ENCODE results near the gene RASGRF2. TPM values are rescaled to one million over a fixed set of nuclear protein-coding genes. Genes with fewer than 3 reads are reported as not detected.

Gene RASGRF2
- total RNA-seq, 5 donors from 2014 or later (not counting 1 experiment from before 2014, with no cell fraction given), result 25.2 to 53.0 (median 27.0) TPM

GRCh38 chr5:80973027-80973426 lies 12.9 kb downstream of the RASGRF2 start:
- ATAC-seq (replicated peaks in 1 of 4), result peak in 3 of 4 experiments; percentile 54 to 77 (median 69)
- Histone ChIP-seq H3K36me3 (ENCODE audit: control insufficient read depth in 2 of 2, extremely low read depth in 1 of 2, insufficient read depth in 1 of 2, low read length in 1 of 2) (no peaks in the 10 kb centered on the region), H3K27ac (ENCODE audit: low read length) (no peak overlapping the region), H3K9me3 (no peaks in the 10 kb centered on the region), H3K4me1 (ENCODE audit: control insufficient read depth in 1 of 2, extremely low read depth in 1 of 2, insufficient read depth in 2 of 2, low read length in 2 of 2) (peaks cover 20% of the 10 kb centered on the region in 2 experiments), H3K4me3 (ENCODE audit: control insufficient read depth in 1 of 2, extremely low read depth in 1 of 2, low read length in 1 of 2) (no peak overlapping the region), H3K27me3 (replicated peaks in 1 of 2; ENCODE audit: control insufficient read depth in 2 of 2, extremely low read depth in 1 of 2, insufficient read depth in 2 of 2, low read length in 1 of 2) (no peaks in the 10 kb centered on the region)
- Mint-ChIP-seq H3K27ac (peak overlapping the region; percentile 56 to 66), H3K9me3 (no peaks in the 10 kb centered on the region), H3K27me3 (no peaks in the 10 kb centered on the region), H3K36me3 (peaks cover 4% of the 10 kb centered on the region), H3K4me1 (peaks cover 75 to 79% (median 76%) of the 10 kb centered on the region in 3 donors), H3K4me3 (peak overlapping the region in 2 of 3 donors; percentile 1 to 10)
- CTCF ChIA-PET, result no interaction called here
- POLR2A ChIA-PET, result no interaction called here
- WGBS (ENCODE audit: insufficient coverage), result 40% methylated on average over 1 of the region's 4 CpGs
- DNase-seq, result peak in 9 of 35 experiments; percentile 2 to 33 (median 21)

- DNase-seq (no peak), ATAC-seq (replicated peaks in 1 of 4) (no peak)
- CTCF ChIA-PET, result interaction anchor here (0.7 to 1.0 kb wide), 2 partner anchors 12 to 87 kb away, joined by 3 to 5 read pairs; no protein-coding TSS in a partner anchor
- no peaks in the 10 kb centered on the region for H3K9me3 ChIP-seq
- POLR2A ChIA-PET, result interaction anchor here (0.6 to 1.2 kb wide), 3 partner anchors 12 to 1133 kb away, joined by 3 to 4 read pairs (median 4); no protein-coding TSS in a partner anchor
- Mint-ChIP-seq H3K36me3 (peaks cover 4% of the 10 kb centered on the region), H3K4me3 (peak overlapping the region in 1 of 3 donors; percentile 6), H3K27me3 (no peaks in the 10 kb centered on the region), H3K27ac (peak overlapping the region; percentile 46 to 79), H3K9me3 (no peaks in the 10 kb centered on the region), H3K4me1 (peaks cover 82 to 87% (median 85%) of the 10 kb centered on the region in 3 donors)
- H3K4me3 ChIP-seq (ENCODE audit: control insufficient read depth in 1 of 2, extremely low read depth in 1 of 2, low read length in 1 of 2), result no peak overlapping the region
- no peaks in the 10 kb centered on the region for H3K27me3 ChIP-seq (replicated peaks in 1 of 2; ENCODE audit: control insufficient read depth in 2 of 2, extremely low read depth in 1 of 2, insufficient read depth in 2 of 2, low read length in 1 of 2)
- H3K27ac ChIP-seq (ENCODE audit: low read length), result no peak overlapping the region
- peaks cover 0 to under 1% of the 10 kb centered on the region in 2 donors for H3K36me3 ChIP-seq (ENCODE audit: control insufficient read depth in 2 of 2, extremely low read depth in 1 of 2, insufficient read depth in 1 of 2, low read length in 1 of 2)
- H3K4me1 ChIP-seq (ENCODE audit: control insufficient read depth in 1 of 2, extremely low read depth in 1 of 2, insufficient read depth in 2 of 2, low read length in 2 of 2), result peaks cover 20% of the 10 kb centered on the region in 2 experiments
- WGBS (ENCODE audit: insufficient coverage), result 100% methylated on average over 1 of the region's 5 CpGs
Measured at GRCh38 chr5:80975065-80975464, 14.9 kb downstream of the RASGRF2 start.

GRCh38 chr5:80976985-80977384 lies 16.8 kb downstream of the RASGRF2 start:
- POLR2A ChIA-PET, result interaction anchor here in 1 of 2 donors (1.1 kb wide), 1 partner anchor 36 kb away, joined by 3 read pairs; no protein-coding TSS in a partner anchor
- H3K4me1 Mint-ChIP-seq, result peaks cover 85 to 89% (median 87%) of the 10 kb centered on the region in 3 donors
- no peaks in the 10 kb centered on the region for H3K27me3 ChIP-seq (replicated peaks in 1 of 2; ENCODE audit: control insufficient read depth in 2 of 2, extremely low read depth in 1 of 2, insufficient read depth in 2 of 2, low read length in 1 of 2)
- H3K9me3 Mint-ChIP-seq, result no peaks in the 10 kb centered on the region
- H3K9me3 ChIP-seq, result no peaks in the 10 kb centered on the region
- H3K4me3 ChIP-seq (ENCODE audit: control insufficient read depth in 1 of 2, extremely low read depth in 1 of 2, low read length in 1 of 2), result no peak overlapping the region
- H3K36me3 Mint-ChIP-seq, result no peaks in the 10 kb centered on the region
- H3K27ac ChIP-seq (ENCODE audit: low read length), result no peak overlapping the region
- DNase-seq (no peak), ATAC-seq (replicated peaks in 1 of 4) (no peak)
- CTCF ChIA-PET, result no interaction called here
- peaks cover 0 to 4% of the 10 kb centered on the region in 2 donors for H3K36me3 ChIP-seq (ENCODE audit: control insufficient read depth in 2 of 2, extremely low read depth in 1 of 2, insufficient read depth in 1 of 2, low read length in 1 of 2)
- no peaks in the 10 kb centered on the region for H3K27me3 Mint-ChIP-seq
- H3K27ac Mint-ChIP-seq, result peak overlapping the region; percentile 17 to 24
- WGBS (ENCODE audit: insufficient coverage), result 100% methylated on average over 1 of the region's 4 CpGs
- H3K4me3 Mint-ChIP-seq, result no peak overlapping the region
- peaks cover 16% of the 10 kb centered on the region in 2 experiments for H3K4me1 ChIP-seq (ENCODE audit: control insufficient read depth in 1 of 2, extremely low read depth in 1 of 2, insufficient read depth in 2 of 2, low read length in 2 of 2)

- Histone ChIP-seq H3K27me3 (replicated peaks in 1 of 2; ENCODE audit: control insufficient read depth in 2 of 2, extremely low read depth in 1 of 2, insufficient read depth in 2 of 2, low read length in 1 of 2) (no peaks in the 10 kb centered on the region), H3K36me3 (ENCODE audit: control insufficient read depth in 2 of 2, extremely low read depth in 1 of 2, insufficient read depth in 1 of 2, low read length in 1 of 2) (peaks cover 0 to 4% of the 10 kb centered on the region in 2 donors), H3K4me1 (ENCODE audit: control insufficient read depth in 1 of 2, extremely low read depth in 1 of 2, insufficient read depth in 2 of 2, low read length in 2 of 2) (peaks cover 9 to 11% of the 10 kb centered on the region in 2 experiments), H3K4me3 (ENCODE audit: control insufficient read depth in 1 of 2, extremely low read depth in 1 of 2, low read length in 1 of 2) (no peak overlapping the region), H3K27ac (ENCODE audit: low read length) (no peak overlapping the region), H3K9me3 (no peaks in the 10 kb centered on the region)
- ChIA-PET CTCF (no interaction called here), POLR2A (interaction anchor here in 1 of 2 donors (1.1 kb wide), 1 partner anchor 36 kb away, joined by 3 read pairs; no protein-coding TSS in a partner anchor)
- DNase-seq (no peak), ATAC-seq (replicated peaks in 1 of 4) (no peak)
- Mint-ChIP-seq H3K4me1 (peaks cover 83 to 87% (median 85%) of the 10 kb centered on the region in 3 donors), H3K36me3 (peaks cover 4% of the 10 kb centered on the region), H3K4me3 (no peak overlapping the region), H3K27ac (no peak overlapping the region), H3K9me3 (peaks cover 0 to 3% (median 0%) of the 10 kb centered on the region in 3 donors), H3K27me3 (no peaks in the 10 kb centered on the region)
- WGBS (ENCODE audit: insufficient coverage), result no CpG with 5 or more reads among the region's 1 CpG
Measured at GRCh38 chr5:80977764-80978163, 17.6 kb downstream of the RASGRF2 start.

- ChIA-PET POLR2A (interaction anchor here (0.5 to 0.7 kb wide), 3 partner anchors 90 to 1441 kb away, joined by 3 to 4 read pairs (median 3); no protein-coding TSS in a partner anchor), CTCF (no interaction called here)
- ATAC-seq (replicated peaks in 1 of 4), result no peak
- Mint-ChIP-seq H3K27ac (peak overlapping the region; percentile 57 to 77), H3K4me1 (peaks cover 77 to 83% (median 78%) of the 10 kb centered on the region in 3 donors), H3K27me3 (no peaks in the 10 kb centered on the region), H3K36me3 (peaks cover 4% of the 10 kb centered on the region), H3K4me3 (no peak overlapping the region), H3K9me3 (peaks cover 0 to 3% (median 0%) of the 10 kb centered on the region in 3 donors)
- Histone ChIP-seq H3K4me1 (ENCODE audit: control insufficient read depth in 1 of 2, extremely low read depth in 1 of 2, insufficient read depth in 2 of 2, low read length in 2 of 2) (peaks cover 2 to 4% of the 10 kb centered on the region in 2 experiments), H3K27me3 (replicated peaks in 1 of 2; ENCODE audit: control insufficient read depth in 2 of 2, extremely low read depth in 1 of 2, insufficient read depth in 2 of 2, low read length in 1 of 2) (no peaks in the 10 kb centered on the region), H3K27ac (ENCODE audit: low read length) (no peak overlapping the region), H3K36me3 (ENCODE audit: control insufficient read depth in 2 of 2, extremely low read depth in 1 of 2, insufficient read depth in 1 of 2, low read length in 1 of 2) (peaks cover 0 to 4% of the 10 kb centered on the region in 2 donors), H3K4me3 (ENCODE audit: control insufficient read depth in 1 of 2, extremely low read depth in 1 of 2, low read length in 1 of 2) (no peak overlapping the region), H3K9me3 (no peaks in the 10 kb centered on the region)
- WGBS (ENCODE audit: insufficient coverage), result no CpG with 5 or more reads among the region's 1 CpG
- no peak for DNase-seq
Measured at GRCh38 chr5:80978772-80979317, 18.7 kb downstream of the RASGRF2 start.

- no peak overlapping the region for H3K4me3 ChIP-seq (ENCODE audit: control insufficient read depth in 1 of 2, extremely low read depth in 1 of 2, low read length in 1 of 2)
- H3K4me1 Mint-ChIP-seq, result peaks cover 75 to 82% (median 76%) of the 10 kb centered on the region in 3 donors
- no peaks in the 10 kb centered on the region for H3K27me3 ChIP-seq (replicated peaks in 1 of 2; ENCODE audit: control insufficient read depth in 2 of 2, extremely low read depth in 1 of 2, insufficient read depth in 2 of 2, low read length in 1 of 2)
- 65% methylated on average over 4 of the region's 4 CpGs for WGBS (ENCODE audit: insufficient coverage)
- H3K4me3 Mint-ChIP-seq, result no peak overlapping the region
- peaks cover 4% of the 10 kb centered on the region for H3K36me3 Mint-ChIP-seq
- peak overlapping the region; percentile 11 to 57 for H3K27ac Mint-ChIP-seq
- no peak overlapping the region for H3K27ac ChIP-seq (ENCODE audit: low read length)
- H3K9me3 Mint-ChIP-seq, result peaks cover 0 to 3% (median 0%) of the 10 kb centered on the region in 3 donors
- ChIA-PET POLR2A (interaction anchor here in 1 of 2 donors (0.6 kb wide), 1 partner anchor 14 kb away, joined by 4 read pairs; no protein-coding TSS in a partner anchor), CTCF (no interaction called here)
- H3K36me3 ChIP-seq (ENCODE audit: control insufficient read depth in 2 of 2, extremely low read depth in 1 of 2, insufficient read depth in 1 of 2, low read length in 1 of 2), result peaks cover 1 to 4% of the 10 kb centered on the region in 2 donors
- H3K4me1 ChIP-seq (ENCODE audit: control insufficient read depth in 1 of 2, extremely low read depth in 1 of 2, insufficient read depth in 2 of 2, low read length in 2 of 2), result peaks cover 7 to 11% of the 10 kb centered on the region in 2 experiments
- H3K27me3 Mint-ChIP-seq, result no peaks in the 10 kb centered on the region
- DNase-seq (no peak), ATAC-seq (replicated peaks in 1 of 4) (no peak)
- no peaks in the 10 kb centered on the region for H3K9me3 ChIP-seq
Measured at GRCh38 chr5:80982093-80982492, 21.9 kb downstream of the RASGRF2 start.
